ENCODE data around the gene MORF4L1.

GRCh38 chr15:78931439-78932257, 59.0 kb downstream of the MORF4L1 start:
- no peak for TF ChIP-seq POLR2A (IDR thresholded peaks at IDR 0.05)
- TF ChIP-seq, protein P1, sequence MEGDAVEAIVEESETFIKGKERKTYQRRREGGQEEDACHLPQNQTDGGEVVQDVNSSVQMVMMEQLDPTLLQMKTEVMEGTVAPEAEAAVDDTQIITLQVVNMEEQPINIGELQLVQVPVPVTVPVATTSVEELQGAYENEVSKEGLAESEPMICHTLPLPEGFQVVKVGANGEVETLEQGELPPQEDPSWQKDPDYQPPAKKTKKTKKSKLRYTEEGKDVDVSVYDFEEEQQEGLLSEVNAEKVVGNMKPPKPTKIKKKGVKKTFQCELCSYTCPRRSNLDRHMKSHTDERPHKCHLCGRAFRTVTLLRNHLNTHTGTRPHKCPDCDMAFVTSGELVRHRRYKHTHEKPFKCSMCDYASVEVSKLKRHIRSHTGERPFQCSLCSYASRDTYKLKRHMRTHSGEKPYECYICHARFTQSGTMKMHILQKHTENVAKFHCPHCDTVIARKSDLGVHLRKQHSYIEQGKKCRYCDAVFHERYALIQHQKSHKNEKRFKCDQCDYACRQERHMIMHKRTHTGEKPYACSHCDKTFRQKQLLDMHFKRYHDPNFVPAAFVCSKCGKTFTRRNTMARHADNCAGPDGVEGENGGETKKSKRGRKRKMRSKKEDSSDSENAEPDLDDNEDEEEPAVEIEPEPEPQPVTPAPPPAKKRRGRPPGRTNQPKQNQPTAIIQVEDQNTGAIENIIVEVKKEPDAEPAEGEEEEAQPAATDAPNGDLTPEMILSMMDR (IDR thresholded peaks at IDR 0.05) = no peak
